HepG2 (cell line): ENCODE measurements around the gene SP140L.

Source experiments
- CBFB ChIP-seq: sonication (generic); formaldehyde crosslinking; IDR thresholded peaks from 2 replicates; pipeline ENCODE4 v1.4.0; 2020; ENCODE audit warnings: missing genetic modification reagents
- CHCHD3 ChIP-seq: sonication (generic); formaldehyde crosslinking; IDR thresholded peaks from 2 replicates; pipeline ENCODE4 v1.8.0; 2022; ENCODE audit warnings: mild to moderate bottlenecking, missing genetic modification reagents, moderate library complexity
- CHD4 ChIP-seq: fragments of 200-600 bp; sonication (generic); IDR thresholded peaks from 2 replicates; pipeline ENCODE4 v1.7.0; 2017; ENCODE audit warnings: mild to moderate bottlenecking, low read length, borderline replicate concordance
- FOSL2 ChIP-seq: sonication (generic); formaldehyde crosslinking; IDR thresholded peaks from 2 replicates; pipeline ENCODE4 v1.4.0; 2020; ENCODE audit warnings: missing genetic modification reagents
- KDM1A ChIP-seq: IDR thresholded peaks from 2 replicates; pipeline ENCODE4 v1.6.1; 2016; ENCODE audit warnings: missing compliant biosample characterization
- NAIF1 ChIP-seq: sonication (generic); formaldehyde crosslinking; IDR thresholded peaks from 2 replicates; pipeline ENCODE4 v1.5.0; 2020; ENCODE audit warnings: mild to moderate bottlenecking, missing genetic modification reagents, borderline replicate concordance
- PAF1 ChIP-seq: IDR thresholded peaks from 2 replicates; pipeline ENCODE4 v1.6.1; 2016; ENCODE audit warnings: missing genetic modification reagents, missing compliant biosample characterization
- PAX8 ChIP-seq: sonication (generic); formaldehyde crosslinking; IDR thresholded peaks from 2 replicates; pipeline ENCODE4 v1.8.0; 2022; ENCODE audit warnings: mild to moderate bottlenecking, missing genetic modification reagents, borderline replicate concordance
- RFX5 ChIP-seq: IDR thresholded peaks from 2 replicates; pipeline ENCODE4 v1.6.1; 2011; ENCODE audit warnings: low read depth, low read length, improper control_type of control experiment
- SMAD1 ChIP-seq: sonication (generic); formaldehyde crosslinking; IDR thresholded peaks from 2 replicates; pipeline ENCODE4 v1.4.0; 2020; ENCODE audit warnings: missing genetic modification reagents, low read depth, mild to moderate bottlenecking, borderline replicate concordance
- TAF15 ChIP-seq: fragments of 200-400 bp; formaldehyde crosslinking; IDR thresholded peaks from one replicate; pipeline ENCODE4 v1.6.1; 2018; ENCODE audit warnings: mild to moderate bottlenecking, low read depth, low read length; ENCODE audit not compliant: poor library complexity, severe bottlenecking
- TBP ChIP-seq: sonication (generic); formaldehyde crosslinking; IDR thresholded peaks from 2 replicates; pipeline ENCODE4 v1.5.0; 2020; ENCODE audit warnings: missing genetic modification reagents
- ZNF788 ChIP-seq: sonication (generic); formaldehyde crosslinking; IDR thresholded peaks from 2 replicates; pipeline ENCODE4 v1.5.0; 2020; ENCODE audit warnings: mild to moderate bottlenecking, missing genetic modification reagents, borderline replicate concordance
- TF ChIP-seq, protein P1 (sequence below): sonication (generic); IDR thresholded peaks from 2 replicates; pipeline ENCODE4 v1.6.1; 2016; ENCODE audit warnings: low read depth, borderline replicate concordance

DNA sequence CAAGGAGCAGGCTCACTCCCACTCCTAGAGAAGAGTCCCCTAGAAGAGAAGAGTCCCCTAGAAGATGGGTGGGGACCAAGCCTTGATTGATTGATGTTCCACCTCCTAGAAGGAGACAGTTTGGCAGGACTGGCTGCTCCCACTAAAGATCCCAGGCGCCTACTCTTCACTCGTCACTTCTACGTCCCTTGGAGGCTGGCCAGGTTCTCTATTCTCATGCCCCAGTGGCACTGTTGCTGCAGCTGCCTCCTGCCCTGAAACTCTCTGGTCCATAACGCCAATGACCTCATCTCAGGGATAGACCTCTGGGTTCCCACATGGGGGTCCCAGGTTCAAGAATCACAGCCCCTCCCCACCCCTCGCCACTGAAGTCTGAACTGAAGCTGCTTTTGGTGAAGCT lies 2.5 kb upstream of the SP140L start:
- no peak for TF ChIP-seq RFX5
- no peak for TF ChIP-seq PAF1 (CRISPR knock-in tag)
- no peak for TF ChIP-seq ZNF788 (CRISPR knock-in tag)
- TF ChIP-seq TAF15: no peak
- TF ChIP-seq, protein P1, sequence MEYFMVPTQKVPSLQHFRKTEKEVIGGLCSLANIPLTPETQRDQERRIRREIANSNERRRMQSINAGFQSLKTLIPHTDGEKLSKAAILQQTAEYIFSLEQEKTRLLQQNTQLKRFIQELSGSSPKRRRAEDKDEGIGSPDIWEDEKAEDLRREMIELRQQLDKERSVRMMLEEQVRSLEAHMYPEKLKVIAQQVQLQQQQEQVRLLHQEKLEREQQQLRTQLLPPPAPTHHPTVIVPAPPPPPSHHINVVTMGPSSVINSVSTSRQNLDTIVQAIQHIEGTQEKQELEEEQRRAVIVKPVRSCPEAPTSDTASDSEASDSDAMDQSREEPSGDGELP: no peak
- TF ChIP-seq CHCHD3 (CRISPR knock-in tag): no peak
- no peak for TF ChIP-seq NAIF1 (CRISPR knock-in tag)
- TF ChIP-seq TBP (CRISPR knock-in tag): no peak
- no peak for TF ChIP-seq PAX8
- TF ChIP-seq CBFB (CRISPR knock-in tag): no peak
- no peak for TF ChIP-seq KDM1A (CRISPR knock-in tag)
- no peak for TF ChIP-seq SMAD1
- TF ChIP-seq FOSL2 (CRISPR knock-in tag): no peak
- TF ChIP-seq CHD4: no peak
